GM13976 (cell line): ENCODE data around the gene RABGGTA.

ENCODE experiments used
- DNase-seq: peaks from one replicate; pipeline ENCODE4 v3.0.0; 2012; ENCODE audit warnings: low spot score
- in situ Hi-C: fragments of 300-500 bp; cut with MboI; formaldehyde crosslinking; loops from one replicate; pipeline ENCODE4 v1.12.0; 2022; ENCODE audit warnings: low sequenced_read_pairs, mixed read lengths, inconsistent platforms; ENCODE audit not compliant: unreplicated experiment
- TF ChIP-seq, protein P1 (sequence below): IDR thresholded peaks from 2 replicates; pipeline ENCODE4 v1.5.1; 2012; ENCODE audit warnings: borderline replicate concordance, mild to moderate bottlenecking; ENCODE audit not compliant: insufficient read depth; ENCODE audit errors: extremely low read depth, missing control alignments, control extremely low read depth

RABGGTA gene

DNA sequence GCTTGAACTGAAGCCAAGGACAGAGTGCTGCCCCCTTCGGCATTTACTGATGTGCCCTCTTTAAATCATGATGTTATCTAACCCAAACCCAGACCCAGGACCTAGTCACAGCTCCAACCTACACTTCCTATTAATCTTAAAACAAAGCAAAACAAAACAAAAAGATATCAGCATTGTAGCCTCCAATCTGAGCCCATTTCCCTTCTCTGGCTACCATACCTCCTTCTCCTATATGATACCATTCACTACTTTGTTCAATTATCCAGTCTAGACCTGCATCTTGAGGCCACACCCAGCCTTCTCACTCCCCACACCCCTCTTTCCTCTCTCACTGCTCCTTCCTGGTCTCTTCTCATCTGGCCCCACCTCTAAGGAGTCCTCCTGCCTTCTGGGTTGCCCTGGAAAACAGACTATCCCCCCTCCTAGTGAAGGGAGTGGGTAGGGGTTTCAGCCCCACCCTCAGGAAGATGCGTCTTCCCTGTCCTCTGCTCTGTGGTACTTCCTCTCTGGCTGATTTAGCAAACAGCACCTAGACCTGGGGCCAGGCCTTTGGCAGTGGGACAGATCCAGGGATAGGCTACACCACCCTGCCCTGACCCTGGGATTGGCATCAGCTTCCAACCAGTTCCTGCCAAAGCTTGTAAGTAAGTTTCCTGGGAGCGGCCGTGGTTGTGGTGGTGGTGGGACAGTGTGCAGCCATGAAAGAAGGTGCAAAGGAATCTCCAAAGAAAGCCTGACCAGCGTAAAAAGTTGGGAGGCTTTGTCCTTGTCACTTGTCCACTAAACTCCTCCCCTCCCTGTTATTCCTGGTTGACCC is 43.2 kb upstream of the RABGGTA start:
- in situ Hi-C loops, result no loop called here
- DNase-seq, result no peak
- TF ChIP-seq, protein P1, sequence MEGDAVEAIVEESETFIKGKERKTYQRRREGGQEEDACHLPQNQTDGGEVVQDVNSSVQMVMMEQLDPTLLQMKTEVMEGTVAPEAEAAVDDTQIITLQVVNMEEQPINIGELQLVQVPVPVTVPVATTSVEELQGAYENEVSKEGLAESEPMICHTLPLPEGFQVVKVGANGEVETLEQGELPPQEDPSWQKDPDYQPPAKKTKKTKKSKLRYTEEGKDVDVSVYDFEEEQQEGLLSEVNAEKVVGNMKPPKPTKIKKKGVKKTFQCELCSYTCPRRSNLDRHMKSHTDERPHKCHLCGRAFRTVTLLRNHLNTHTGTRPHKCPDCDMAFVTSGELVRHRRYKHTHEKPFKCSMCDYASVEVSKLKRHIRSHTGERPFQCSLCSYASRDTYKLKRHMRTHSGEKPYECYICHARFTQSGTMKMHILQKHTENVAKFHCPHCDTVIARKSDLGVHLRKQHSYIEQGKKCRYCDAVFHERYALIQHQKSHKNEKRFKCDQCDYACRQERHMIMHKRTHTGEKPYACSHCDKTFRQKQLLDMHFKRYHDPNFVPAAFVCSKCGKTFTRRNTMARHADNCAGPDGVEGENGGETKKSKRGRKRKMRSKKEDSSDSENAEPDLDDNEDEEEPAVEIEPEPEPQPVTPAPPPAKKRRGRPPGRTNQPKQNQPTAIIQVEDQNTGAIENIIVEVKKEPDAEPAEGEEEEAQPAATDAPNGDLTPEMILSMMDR, result no peak

- in situ Hi-C loops, result no loop called here
- TF ChIP-seq, protein P1, result no peak
- DNase-seq, result no peak
Observed at GRCh38 chr14:24313913-24314312, 42.5 kb upstream of the RABGGTA start.

- in situ Hi-C loops, result no loop called here
- TF ChIP-seq, protein P1, result no peak
- no peak for DNase-seq
Observed at GRCh38 chr14:24312736-24313507, 41.5 kb upstream of the RABGGTA start.

GRCh38 chr14:24311837-24312615 is 40.6 kb upstream of the RABGGTA start:
- TF ChIP-seq, protein P1, result no peak
- no peak for DNase-seq
- in situ Hi-C loops, result no loop called here

DNA sequence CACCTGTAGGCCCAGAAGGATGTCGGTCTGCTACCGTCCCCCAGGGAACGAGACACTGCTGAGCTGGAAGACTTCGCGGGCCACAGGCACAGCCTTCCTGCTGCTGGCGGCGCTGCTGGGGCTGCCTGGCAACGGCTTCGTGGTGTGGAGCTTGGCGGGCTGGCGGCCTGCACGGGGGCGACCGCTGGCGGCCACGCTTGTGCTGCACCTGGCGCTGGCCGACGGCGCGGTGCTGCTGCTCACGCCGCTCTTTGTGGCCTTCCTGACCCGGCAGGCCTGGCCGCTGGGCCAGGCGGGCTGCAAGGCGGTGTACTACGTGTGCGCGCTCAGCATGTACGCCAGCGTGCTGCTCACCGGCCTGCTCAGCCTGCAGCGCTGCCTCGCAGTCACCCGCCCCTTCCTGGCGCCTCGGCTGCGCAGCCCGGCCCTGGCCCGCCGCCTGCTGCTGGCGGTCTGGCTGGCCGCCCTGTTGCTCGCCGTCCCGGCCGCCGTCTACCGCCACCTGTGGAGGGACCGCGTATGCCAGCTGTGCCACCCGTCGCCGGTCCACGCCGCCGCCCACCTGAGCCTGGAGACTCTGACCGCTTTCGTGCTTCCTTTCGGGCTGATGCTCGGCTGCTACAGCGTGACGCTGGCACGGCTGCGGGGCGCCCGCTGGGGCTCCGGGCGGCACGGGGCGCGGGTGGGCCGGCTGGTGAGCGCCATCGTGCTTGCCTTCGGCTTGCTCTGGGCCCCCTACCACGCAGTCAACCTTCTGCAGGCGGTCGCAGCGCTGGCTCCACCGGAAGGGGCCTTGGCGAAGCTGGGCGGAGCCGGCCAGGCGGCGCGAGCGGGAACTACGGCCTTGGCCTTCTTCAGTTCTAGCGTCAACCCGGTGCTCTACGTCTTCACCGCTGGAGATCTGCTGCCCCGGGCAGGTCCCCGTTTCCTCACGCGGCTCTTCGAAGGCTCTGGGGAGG is 39.5 kb upstream of the RABGGTA start, which contains the start of gene LTB4R:
LTB4R (plus strand) TSS at position 857 of the 959 bp plus-strand sequence. CDS start 4,150 bp downstream, outside the sequence.
- DNase-seq, result peak; percentile 76
- in situ Hi-C loops, result no loop called here
- TF ChIP-seq, protein P1, result peak; percentile 51
